Glomerular visceral epithelial cell (primary cell): ENCODE measurements around the gene LGALS8.

Experiments
- DNase-seq: peaks from one replicate; pipeline ENCODE4 v3.0.0-alpha.2; 2016; ENCODE audit errors: extremely low spot score

The LGALS8 gene

GRCh38 chr1:236509203-236509602, 14.6 kb upstream of the LGALS8 start:
- DNase-seq = no peak

GRCh38 chr1:236509647-236510401, 14.0 kb upstream of the LGALS8 start:
- no peak for DNase-seq

DNA sequence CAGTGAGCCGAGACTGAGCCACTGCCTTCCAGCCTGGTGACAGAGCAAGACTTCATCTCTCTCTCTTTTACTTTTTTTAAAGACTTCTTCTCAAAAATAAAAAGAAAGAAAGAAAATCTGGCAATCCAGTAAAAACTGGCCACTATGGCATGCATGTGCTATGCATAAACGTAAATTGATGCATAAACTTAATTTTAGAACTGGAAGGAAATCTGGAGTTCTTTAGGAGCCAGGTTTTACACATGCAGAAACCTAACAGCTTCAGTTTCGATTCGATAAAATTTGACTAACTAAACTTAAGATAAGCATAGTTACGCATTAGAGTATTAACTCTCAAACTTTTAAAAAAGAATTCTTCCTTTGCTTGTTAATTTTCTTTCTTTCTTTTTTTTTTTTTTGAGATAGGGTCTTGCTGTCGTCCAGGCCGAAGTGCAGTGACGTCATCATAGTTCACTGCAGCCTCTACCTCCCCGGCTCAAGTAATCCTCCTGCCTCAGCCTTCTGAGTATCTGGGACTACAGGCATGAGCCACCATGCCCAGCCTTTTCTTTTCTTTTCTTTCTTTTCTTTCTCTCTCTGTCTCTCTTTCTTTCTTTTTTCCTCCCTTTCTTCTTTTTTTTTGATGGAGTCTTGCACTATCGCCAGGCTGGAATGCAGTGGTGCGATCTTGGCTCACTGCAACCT, 11.9 kb upstream of the LGALS8 start:
- DNase-seq = no peak

DNA sequence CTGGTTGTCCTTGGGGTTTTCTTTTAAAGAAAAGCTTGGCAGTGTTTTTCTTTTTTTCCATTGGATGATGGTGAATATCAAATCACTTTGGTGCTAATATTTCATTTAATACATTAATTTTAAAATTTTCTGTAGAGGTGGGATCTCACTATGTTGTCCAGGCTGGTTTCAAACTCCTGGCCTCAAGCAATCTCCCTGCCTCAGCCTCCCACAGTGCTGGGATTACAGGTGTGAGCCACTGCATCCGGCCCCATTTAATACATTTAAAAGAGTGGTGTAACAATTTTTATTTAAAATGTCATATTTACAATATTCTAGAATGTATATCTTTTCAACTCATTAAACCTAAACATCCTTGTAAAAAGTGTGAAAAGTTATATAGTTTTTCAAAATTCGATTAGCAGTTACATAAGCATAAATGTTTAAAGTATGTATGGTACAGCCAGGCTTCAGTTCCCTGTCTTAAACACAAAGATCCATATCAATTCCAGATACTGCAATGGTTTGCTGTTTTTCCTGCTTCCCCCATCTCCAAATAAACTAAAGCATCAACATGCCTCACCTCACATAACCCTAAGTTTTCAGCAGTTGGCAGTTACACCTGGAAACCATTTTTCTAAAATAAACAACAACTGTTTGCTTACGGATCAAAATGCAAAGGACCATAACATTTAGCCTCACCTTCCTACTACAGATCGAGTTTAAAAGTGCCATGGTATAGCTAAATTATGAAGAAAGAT, 8.9 kb upstream of the LGALS8 start:
- DNase-seq = no peak

- no peak for DNase-seq
These were observed 8.3 kb upstream of the LGALS8 start for GRCh38 chr1:236515443-236515958.

DNA sequence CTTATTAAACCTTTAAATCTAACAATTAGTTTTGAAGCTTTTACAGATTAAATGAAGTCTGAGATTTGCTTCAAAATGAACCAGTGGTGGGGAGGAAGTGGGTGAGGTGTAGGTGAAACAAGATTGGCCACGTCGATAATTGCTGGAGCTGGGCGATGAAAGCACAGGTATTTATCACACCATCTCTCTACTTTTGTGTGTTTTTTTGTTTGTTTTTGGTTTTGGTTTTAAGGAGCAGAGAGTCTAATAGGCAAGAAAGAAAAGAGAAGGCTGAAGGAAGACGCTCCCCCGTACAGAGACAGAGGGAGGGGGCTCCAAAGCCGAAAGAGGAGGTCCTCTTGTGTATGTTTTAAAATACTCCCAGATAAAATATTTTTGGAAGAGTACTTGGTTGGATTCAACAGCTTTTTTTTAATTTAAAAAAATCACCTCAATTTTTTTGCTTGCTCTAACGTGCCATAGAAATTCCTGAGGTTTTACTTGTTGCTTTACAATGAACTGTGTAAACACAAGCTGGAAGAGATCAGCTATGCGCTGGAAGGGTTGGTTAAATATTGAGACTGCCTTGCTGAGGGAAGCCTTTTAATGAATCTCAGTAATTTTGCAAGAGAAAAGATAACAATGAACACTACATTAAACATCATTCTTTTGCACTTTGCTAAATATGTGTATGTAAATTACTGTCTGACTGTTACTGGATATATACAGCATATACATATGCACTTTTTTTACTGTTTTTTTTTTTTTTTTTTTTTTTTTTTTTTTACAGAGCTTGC, 6.7 kb upstream of the LGALS8 start:
- DNase-seq = peak; percentile 17

GRCh38 chr1:236518322-236518721, 5.5 kb upstream of the LGALS8 start:
- no peak for DNase-seq

DNA sequence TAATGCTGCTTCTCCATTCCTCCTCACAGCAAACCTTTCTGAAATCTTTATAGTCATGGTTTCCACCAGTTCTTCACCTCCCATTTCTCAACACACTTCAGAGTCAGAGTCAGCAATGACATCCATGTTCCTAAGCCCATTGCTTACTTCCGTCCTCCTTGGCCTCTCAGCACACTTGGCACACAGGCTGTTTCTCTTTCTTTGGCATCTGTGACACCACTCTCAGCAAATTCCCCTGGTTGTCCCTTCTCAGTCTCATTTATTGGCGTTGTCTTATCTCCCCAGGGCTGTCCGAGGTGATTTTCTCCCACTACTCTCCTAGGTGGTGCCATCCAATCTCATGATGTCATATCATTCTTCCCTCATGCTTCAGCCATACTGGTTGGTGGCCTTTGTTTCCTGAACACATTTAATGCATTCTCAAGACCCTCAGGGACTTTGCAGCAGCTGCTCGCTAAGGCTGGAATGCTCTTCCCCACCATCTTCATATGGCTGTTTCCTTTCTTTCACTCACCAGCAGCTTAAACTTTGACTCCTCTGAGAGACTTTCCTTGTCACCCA, 3.3 kb upstream of the LGALS8 start:
- no peak for DNase-seq

GRCh38 chr1:236522937-236523703, 662 bp upstream of the LGALS8 start:
- DNase-seq = no peak

DNA sequence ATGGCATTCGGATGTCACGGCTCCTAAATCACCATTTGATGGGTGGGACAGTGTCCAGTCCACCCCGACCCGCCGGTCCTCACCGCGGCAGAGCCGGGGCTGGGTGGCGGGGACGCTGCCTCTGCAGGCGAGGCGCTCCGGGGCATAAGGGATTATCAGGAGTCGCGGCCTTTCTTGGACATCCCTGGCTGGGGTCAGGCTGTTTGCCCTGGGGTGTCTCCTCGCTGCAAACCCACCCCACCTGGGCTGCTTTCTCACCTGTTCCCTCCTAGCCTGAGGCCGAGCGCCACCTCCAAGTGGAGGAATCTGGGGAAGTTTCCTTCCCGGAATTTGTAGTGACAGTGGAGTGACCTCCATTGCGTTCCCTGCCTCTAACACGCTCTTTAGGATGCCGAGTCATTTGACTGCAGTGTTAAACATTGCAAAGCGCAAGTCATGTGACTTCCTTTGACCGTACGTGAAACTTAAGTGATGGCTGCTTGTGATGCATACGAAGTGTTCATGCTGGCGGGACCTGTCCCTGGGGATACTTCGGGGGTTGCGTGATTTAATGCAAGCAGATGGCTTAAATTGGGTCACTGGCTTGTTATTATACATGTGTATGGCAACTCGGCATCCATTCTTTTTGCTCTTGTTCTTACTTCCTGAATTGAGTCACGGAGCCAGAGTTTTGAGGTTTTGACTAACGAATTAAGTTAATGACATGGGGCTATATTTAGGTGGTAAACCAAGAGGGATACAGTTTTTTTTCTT, 536 bp downstream of the LGALS8 start:
- DNase-seq = peak; percentile 70

- no peak for DNase-seq
These were observed 1.1 kb downstream of the LGALS8 start for GRCh38 chr1:236524895-236525184.

GRCh38 chr1:236526079-236526478, 2.3 kb downstream of the LGALS8 start:
- DNase-seq = no peak

DNA sequence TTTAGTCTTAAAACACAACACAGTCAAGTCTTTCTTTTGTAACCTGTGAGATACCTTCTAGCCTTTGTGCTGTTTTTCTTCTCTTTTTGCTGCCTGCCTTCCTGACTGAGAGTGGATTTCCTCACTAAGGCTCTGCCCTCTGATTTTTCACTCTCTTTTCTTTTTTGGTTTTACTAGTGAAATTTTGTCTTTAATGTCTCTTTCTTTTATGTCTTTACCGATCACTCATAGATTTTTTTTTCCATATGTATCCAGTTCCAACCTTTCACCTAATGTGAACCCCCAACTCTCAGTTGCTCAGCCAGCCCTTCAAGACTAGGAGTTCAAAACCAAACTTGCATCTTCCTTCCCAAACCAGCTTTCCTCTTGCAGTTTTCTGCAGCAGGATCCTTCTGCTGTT, 6.5 kb downstream of the LGALS8 start:
- no peak for DNase-seq

DNA sequence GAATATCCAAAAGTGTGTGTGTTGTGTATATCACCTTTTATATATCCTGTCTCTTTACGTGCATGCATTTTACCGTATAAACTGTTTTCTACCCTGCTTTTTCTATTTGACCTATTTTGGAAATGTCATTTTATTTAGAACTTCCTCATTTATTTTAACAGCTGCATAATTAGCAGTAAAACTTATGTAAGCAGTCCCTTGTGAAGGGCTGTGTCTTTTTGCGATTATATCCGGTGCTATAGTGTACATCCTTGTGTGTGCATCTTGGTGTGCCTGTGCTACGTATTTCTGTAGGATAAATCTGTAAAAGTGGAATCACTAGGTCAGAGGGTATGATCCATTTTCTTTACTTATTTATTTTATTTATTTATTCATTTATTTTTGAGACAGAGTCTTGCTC, 7.2 kb downstream of the LGALS8 start:
- DNase-seq = no peak

GRCh38 chr1:236532850-236533249, 9.1 kb downstream of the LGALS8 start:
- DNase-seq = no peak

GRCh38 chr1:236534151-236534651, 10.4 kb downstream of the LGALS8 start:
- peak; percentile 57 for DNase-seq

DNA sequence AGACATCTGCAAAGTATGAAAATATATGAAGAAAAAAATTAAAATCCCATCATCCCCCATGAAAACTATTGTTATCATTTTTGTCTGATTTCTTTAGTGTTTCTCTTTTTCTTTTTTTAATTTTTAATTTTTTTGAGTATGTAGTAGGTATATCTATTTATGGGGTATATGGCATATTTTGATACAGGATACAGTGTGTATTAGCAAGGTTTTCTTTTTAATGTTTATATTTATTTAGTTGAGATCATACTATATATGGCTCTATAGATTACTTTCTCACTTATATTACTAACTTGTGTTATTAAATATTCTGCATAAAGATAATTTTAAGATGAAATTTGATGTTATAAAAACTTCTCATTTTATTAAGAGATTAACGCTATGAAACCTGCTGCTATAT, 11.4 kb downstream of the LGALS8 start:
- DNase-seq = no peak

- no peak for DNase-seq
These were observed 11.9 kb downstream of the LGALS8 start for GRCh38 chr1:236535662-236536161.

DNA sequence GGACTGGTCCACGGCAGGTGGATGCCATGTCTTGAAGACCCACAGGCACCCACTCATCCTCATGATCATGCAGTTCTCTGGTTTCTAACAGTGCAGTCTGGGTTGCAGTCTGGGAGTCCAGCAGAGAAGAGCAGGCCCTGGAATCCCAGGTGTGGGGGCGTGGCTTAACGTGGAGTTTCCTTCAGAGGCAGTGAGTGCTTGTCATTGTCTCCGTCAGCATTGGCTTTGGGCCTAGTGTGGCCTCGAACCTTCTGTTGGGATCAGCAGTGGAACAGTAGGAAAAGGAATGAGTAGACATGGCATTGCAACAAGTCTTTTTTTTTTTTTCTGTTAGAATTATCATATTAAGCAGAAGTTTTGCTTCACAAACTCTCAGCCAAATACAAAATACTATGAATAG, 12.8 kb downstream of the LGALS8 start:
- DNase-seq = no peak
